Right hindlimb (tissue), 1 donor: Measurements from ENCODE around the gene NEURL1.
A peak's percentile ranks its signal among the peaks of the same experiment; 100 is the strongest.
"Not testable (repeated sequence)": the region's sequence is repeated elsewhere in the genome, so short reads cannot be mapped to it uniquely, and the experiment has no call there.

Experiments
- DNase-seq: peaks from one replicate; pipeline ENCODE4 v3.0.0-alpha.2; 2018

The NEURL1 gene

DNA sequence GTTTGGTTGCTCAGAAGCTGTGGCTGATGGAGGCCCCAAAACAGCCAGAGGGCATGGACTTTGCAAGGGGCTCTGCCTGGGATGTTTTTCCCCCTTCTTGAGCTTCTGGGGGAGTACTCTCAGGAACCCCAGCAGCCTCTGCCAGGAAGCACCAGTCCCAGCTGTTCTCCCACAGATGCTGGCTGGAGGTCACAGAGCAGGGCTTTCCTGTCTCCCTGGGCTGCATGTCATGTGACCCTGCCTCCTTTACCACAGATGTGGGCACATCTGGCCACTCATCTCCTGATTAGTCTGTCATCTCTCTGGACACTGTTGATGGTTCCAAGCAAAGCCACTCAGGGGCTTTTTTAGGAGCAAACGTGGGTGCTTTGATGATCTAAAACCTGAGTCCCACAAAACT is 136.7 kb downstream of the NEURL1 start:
- no peak for DNase-seq

- DNase-seq, result no peak
Observed at GRCh38 chr10:103632247-103632642, 138.7 kb downstream of the NEURL1 start.

DNA sequence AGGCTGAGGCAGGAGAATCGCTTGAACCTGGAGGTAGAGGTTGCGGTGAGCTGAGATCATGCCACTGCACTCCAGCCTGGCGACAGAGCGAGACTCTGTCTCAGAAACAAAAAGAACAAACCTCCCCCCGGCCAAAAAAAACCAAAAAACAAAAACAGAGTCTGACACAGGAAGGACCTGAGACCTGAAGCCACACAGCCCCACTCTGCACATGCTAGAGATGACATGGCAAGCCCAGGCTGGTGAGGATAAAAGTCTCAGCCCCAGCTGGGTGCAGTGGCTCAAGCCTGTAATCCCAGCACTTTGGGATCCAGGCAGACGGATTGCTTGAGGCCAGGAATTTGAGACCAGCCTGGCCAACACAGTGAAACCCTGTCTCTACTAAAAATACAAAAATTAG is 139.4 kb downstream of the NEURL1 start:
- DNase-seq, result not testable (repeated sequence)

- DNase-seq, result no peak
Observed at GRCh38 chr10:103633846-103634245, 140.3 kb downstream of the NEURL1 start.

- no peak for DNase-seq
Observed at GRCh38 chr10:103635580-103635979, 142.1 kb downstream of the NEURL1 start.

- DNase-seq, result no peak
Observed at GRCh38 chr10:103636492-103636891, 143.0 kb downstream of the NEURL1 start.

GRCh38 chr10:103637011-103637410 is 143.5 kb downstream of the NEURL1 start:
- DNase-seq, result no peak

DNA sequence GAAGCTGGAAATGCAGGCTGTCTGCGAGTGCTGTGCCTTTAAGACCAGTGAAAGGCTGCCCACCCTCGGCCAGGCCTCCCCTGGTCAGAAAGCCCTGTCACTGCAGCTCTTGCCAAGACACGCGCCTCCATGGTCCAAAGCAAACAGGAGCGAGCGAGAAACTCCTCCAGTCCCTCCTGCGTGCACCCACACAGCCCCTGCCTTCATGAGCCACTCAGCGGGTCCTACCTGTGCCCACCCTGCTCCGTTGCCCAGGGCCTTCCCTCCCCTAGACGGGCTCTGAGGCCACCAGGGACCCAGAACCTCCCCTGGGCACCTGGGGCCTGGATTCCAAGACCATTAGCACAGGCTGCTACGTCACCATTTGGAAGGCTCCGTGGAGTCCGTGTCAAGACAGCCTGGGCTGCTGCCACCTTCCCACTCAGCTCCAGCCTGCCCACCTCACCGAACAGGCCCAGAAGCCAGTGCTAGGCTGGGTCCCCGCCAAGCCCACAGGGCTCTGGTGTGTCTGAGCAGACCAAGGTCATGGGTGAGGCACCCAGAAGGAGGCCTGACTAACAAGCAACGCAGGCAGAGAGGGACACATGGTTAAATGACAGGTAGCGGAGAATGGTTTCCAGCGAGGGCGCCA is 144.5 kb downstream of the NEURL1 start:
- peak; percentile 89 for DNase-seq

DNA sequence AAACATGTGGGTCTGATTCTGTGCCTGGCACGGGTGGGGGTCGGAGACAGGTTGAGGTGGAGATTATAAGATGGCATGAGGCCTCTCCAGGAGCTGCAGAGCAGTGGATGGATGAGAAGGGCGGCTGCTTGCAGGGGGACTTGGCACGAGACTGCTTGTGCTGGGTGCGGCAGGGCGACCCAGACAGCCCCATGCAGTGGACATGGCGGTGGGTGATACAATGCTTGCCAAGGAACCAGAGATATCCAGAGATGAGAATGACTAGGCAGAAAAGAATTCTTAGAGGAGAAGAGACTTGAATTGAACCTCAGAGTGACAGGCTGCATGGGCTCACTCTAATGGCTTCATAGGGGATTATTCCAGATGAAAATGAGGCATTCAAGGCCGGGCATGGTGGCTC is 145.4 kb downstream of the NEURL1 start:
- no peak for DNase-seq

DNA sequence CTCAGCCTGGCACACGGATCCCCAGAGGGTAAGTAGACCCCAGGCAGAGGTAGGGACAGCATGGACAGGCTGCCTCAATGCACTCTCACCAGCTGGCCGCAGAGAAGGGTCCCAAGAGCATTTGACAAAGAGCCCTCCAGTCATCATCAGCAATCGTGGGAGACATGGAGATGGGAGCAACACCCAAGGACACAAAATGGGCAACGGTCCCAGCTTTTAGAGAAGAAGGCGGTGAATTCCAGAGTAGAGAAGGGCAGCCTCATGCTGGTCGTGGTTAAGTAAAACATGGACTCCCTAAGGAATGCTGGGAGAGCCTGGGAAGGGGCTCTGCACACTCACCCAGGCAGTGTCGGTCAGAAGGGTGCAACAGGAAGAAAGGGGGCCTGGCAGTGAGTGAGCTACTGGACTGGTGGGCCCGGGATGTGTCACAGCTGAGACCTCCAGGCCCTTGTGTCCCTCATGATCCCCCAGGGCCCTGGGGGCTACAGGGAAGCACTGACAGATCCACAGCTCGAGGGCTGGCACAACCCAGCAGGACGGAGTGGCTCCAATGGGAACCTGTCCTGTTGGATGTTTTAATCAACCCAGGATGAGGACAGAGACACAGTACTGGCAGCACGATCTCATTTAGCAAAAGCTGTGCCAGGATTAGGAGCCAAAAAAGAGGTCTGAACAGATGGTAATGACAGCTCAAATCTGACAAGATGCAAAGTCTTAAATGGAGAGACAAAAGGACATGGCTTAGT is 147.1 kb downstream of the NEURL1 start:
- DNase-seq, result no peak

- no peak for DNase-seq
Observed at GRCh38 chr10:103641326-103641725, 147.8 kb downstream of the NEURL1 start.
